Ovary (tissue), 9 donors: ENCODE measurements around the gene HEPN1. TPM values are rescaled to one million over a fixed set of nuclear protein-coding genes. Genes with fewer than 3 reads are reported as not detected.
A peak's percentile ranks its signal among the peaks of the same experiment; 100 is the strongest.

Source experiments
- DNase-seq, 5 donors: peaks; one replicate each; pipeline ENCODE4 v3.0.0-alpha.2; 2019 to 2020
- H3K27ac ChIP-seq, 2 donors: fragments of 200-600 bp; one replicate each; pipeline versions ENCODE4 v1.5.1 to v1.8.0; 2019 to 2022
- H3K27me3 ChIP-seq: fragments of 200-600 bp; one replicate; pipeline ENCODE4 v1.8.0; 2022
- H3K36me3 ChIP-seq: fragments of 200-600 bp; sonication (generic); one replicate; pipeline ENCODE4 v1.5.1; 2019
- H3K4me1 ChIP-seq: one replicate; pipeline ENCODE4 v1.8.1; 2013; ENCODE audit warnings: mild to moderate bottlenecking, moderate library complexity; ENCODE audit not compliant: insufficient read depth
- H3K4me3 ChIP-seq: fragments of 200-600 bp; sonication (generic); one replicate; pipeline ENCODE4 v1.5.1; 2017
- H3K9me3 ChIP-seq, 2 donors: fragments of 200-600 bp in 1 of 2; sonication (generic) in 1 of 2; one replicate each; pipeline versions ENCODE4 v1.5.1 to v1.8.1; 2013 to 2019; ENCODE audit warnings: mild to moderate bottlenecking in 1 of 2, moderate library complexity in 1 of 2
- CTCF ChIP-seq, 3 donors: fragments of 450-650 bp in 2 of 3; fragments of 200-600 bp in 1 of 3; IDR thresholded peaks; one replicate each; pipeline versions ENCODE4 v1.5.1 to v1.8.0; 2016 to 2022; ENCODE audit warnings: antibody characterized with exemption in 3 of 3, mild to moderate bottlenecking in 1 of 3
- EP300 ChIP-seq: sonication (generic); formaldehyde crosslinking; IDR thresholded peaks from one replicate; pipeline ENCODE4 v1.6.1; 2017; ENCODE audit warnings: antibody characterized with exemption
- POLR2A ChIP-seq: fragments of 450-650 bp; IDR thresholded peaks from one replicate; pipeline ENCODE4 v1.6.1; 2017; ENCODE audit warnings: antibody characterized with exemption, mild to moderate bottlenecking, moderate library complexity
- WGBS, 3 donors: extraction: QIAGEN DNeasy Blood & Tissue Kit in 1 of 3; methylation state at CpG; one replicate each; pipeline versions ENCODE4 v1.1.5 to v1.1.7; 2013 to 2017; 5-methylcytosine and 5-hydroxymethylcytosine counted together
- intact Hi-C, 4 donors: fragments of 100-400 bp; cut with DNase I; formaldehyde crosslinking; loops; one replicate each; pipeline versions ENCODE4 v1.11.0 to v1.15.1; 2022 to 2023
- polyA plus RNA-seq, 2 donors: library from polyadenylated mRNA; stranded (reverse); fragments of 200-250 nt in 1 of 2; fragments of 350-450 nt in 1 of 2; fragmentation: Illumina TruSeq in 1 of 2; extraction: RNeasy Lipid Tissue Mini Kit (QIAGEN cat#74804) in 1 of 2; gene quantifications; one replicate each; pipeline ENCODE4 v1.2.3, GENCODE V29; 2013 to 2014
- total RNA-seq, 7 donors: library from RNA; depleted of rRNA in 2 of 7; stranded (reverse); fragments of >200 nt in 2 of 7; fragmentation: NEBNext Ultra II Directional in 3 of 7; extraction: Animal tissue kit (Norgen Biotek cat#: 25700) in 3 of 7; gene quantifications; one replicate each; pipeline versions ENCODE4 v1.1.0 to v1.2.4, GENCODE V29; 2016 to 2023
- donor health status: DM: no; HTN: no; CAD: no; lungs with moderate emphysema.
- donor health status: DM: no; HTN: no; CAD: no.
- donor health status: Bipolar disorder and iron deficiency.
- donor health status: DM: yes; HTN: yes; CAD: no.
- donor health status: DM: no; HTN: no; CAD: no.
- donor health status: DM: yes; HTN: yes; CAD: no.

Gene HEPN1
- total and polyA plus RNA-seq, 9 donors: 0.24 to 0.48 TPM; not detected in 7

DNA sequence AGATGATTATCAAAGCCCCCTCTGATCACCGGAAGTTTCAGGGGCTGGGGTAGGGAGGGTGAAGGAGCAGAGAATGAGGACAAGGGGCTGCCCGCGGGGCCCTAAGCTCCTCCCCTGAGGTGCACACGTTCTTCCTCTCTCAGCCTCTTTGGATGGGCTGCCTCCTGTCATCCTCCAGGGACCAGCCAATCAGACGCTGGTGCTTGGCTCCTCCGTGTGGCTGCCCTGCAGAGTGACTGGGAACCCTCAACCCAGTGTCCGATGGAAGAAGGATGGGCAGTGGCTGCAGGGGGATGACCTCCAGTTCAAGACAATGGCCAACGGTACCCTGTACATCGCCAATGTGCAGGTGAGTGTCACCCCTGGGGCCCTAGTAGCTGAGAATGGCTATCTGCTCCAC lies 46.3 kb upstream of the HEPN1 start:
- H3K36me3 ChIP-seq: no peaks in the 10 kb centered on the region
- no peak overlapping the region for H3K27ac ChIP-seq
- no peak for TF ChIP-seq EP300
- TF ChIP-seq CTCF (IDR thresholded peaks at IDR 0.05): no peak
- no peak for TF ChIP-seq POLR2A
- intact Hi-C loops: loop anchor here in 2 of 4 donors (10.0 kb wide), 3 partner anchors 72 to 242 kb away; partner anchors contain the start of genes CCDC15 (in 1 of the 2) and TMEM218 (in 1 of the 2)
- no peak overlapping the region for H3K4me3 ChIP-seq
- H3K27me3 ChIP-seq: peaks cover 3% of the 10 kb centered on the region
- WGBS, 3 donors: 20 to 26% (median 22%) methylated on average over 9 of the region's 9 CpGs
- DNase-seq: peak in 1 of 5 donors; percentile 10
- H3K4me1 ChIP-seq: peaks cover 6% of the 10 kb centered on the region
- no peaks in the 10 kb centered on the region for H3K9me3 ChIP-seq

GRCh38 chr11:124873951-124874350 lies 45.1 kb upstream of the HEPN1 start:
- no peaks in the 10 kb centered on the region for H3K36me3 ChIP-seq
- WGBS, 3 donors: 80 to 85% (median 84%) methylated on average over 8 of the region's 8 CpGs
- intact Hi-C loops: loop anchor here in 3 of 4 donors (2.0 to 10.0 kb wide), 4 partner anchors 71 to 241 kb away; partner anchors contain the start of genes CCDC15 (in 1 of the 3) and TMEM218 (in 1 of the 3)
- DNase-seq: peak in 1 of 5 donors; percentile 8
- H3K27ac ChIP-seq: no peak overlapping the region
- no peaks in the 10 kb centered on the region for H3K27me3 ChIP-seq
- peaks cover 6% of the 10 kb centered on the region for H3K4me1 ChIP-seq
- TF ChIP-seq EP300: no peak
- no peak for TF ChIP-seq POLR2A
- no peak overlapping the region for H3K4me3 ChIP-seq
- no peaks in the 10 kb centered on the region for H3K9me3 ChIP-seq

GRCh38 chr11:124874571-124875255 lies 44.3 kb upstream of the HEPN1 start:
- TF ChIP-seq EP300 (no peak), POLR2A (no peak), CTCF (IDR thresholded peaks at IDR 0.05) (no peak)
- H3K36me3 ChIP-seq: no peaks in the 10 kb centered on the region
- peaks cover 6% of the 10 kb centered on the region for H3K4me1 ChIP-seq
- peak in 2 of 5 donors; percentile 17 to 34 for DNase-seq
- H3K4me3 ChIP-seq: no peak overlapping the region
- intact Hi-C loops: loop anchor here (2.0 to 10.0 kb wide), 5 partner anchors 70 to 240 kb away; partner anchors contain the start of genes CCDC15 (in 2 of the 4) and TMEM218 (in 1 of the 4)
- H3K9me3 ChIP-seq: no peaks in the 10 kb centered on the region
- H3K27me3 ChIP-seq: no peaks in the 10 kb centered on the region
- 89 to 93% (median 92%) methylated on average over 7 of the region's 7 CpGs for WGBS, 3 donors
- H3K27ac ChIP-seq: no peak overlapping the region

DNA sequence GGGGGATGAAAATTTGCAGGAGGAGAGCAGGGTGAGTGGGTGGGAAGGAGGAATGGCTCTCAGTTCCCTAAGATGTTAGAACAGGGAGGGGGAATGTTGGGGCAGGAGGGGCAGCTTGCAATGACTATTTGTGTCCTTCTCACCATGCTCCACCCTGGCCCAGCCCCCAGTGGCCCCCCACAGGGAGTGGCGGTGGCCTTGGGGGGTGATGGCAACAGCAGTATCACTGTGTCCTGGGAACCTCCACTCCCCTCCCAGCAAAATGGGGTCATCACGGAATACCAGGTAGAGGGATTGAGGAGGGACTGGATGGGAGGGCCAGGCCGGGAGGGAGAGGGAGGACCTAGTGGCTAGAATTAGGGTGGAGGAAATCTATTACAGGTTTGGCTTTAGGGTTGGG lies 43.6 kb upstream of the HEPN1 start:
- H3K4me1 ChIP-seq: peaks cover 6% of the 10 kb centered on the region
- intact Hi-C loops: loop anchor here (2.0 to 10.0 kb wide), 5 partner anchors 69 to 239 kb away; partner anchors contain the start of genes CCDC15 (in 2 of the 4) and TMEM218 (in 1 of the 4)
- TF ChIP-seq CTCF (IDR thresholded peaks at IDR 0.05) (no peak), POLR2A (no peak), EP300 (no peak)
- no peaks in the 10 kb centered on the region for H3K27me3 ChIP-seq
- H3K9me3 ChIP-seq: no peaks in the 10 kb centered on the region
- 41 to 56% (median 44%) methylated on average over 3 of the region's 3 CpGs for WGBS, 3 donors
- H3K36me3 ChIP-seq: no peaks in the 10 kb centered on the region
- H3K27ac ChIP-seq: peak overlapping the region in 1 of 2 donors; percentile 96
- peak in 2 of 5 donors; percentile 19 to 30 for DNase-seq
- H3K4me3 ChIP-seq: no peak overlapping the region
